ENCODE data around the gene ZNF568.

GRCh38 chr19:36973844-36974195, 57.7 kb downstream of the ZNF568 start:
- TF ChIP-seq, protein P1, sequence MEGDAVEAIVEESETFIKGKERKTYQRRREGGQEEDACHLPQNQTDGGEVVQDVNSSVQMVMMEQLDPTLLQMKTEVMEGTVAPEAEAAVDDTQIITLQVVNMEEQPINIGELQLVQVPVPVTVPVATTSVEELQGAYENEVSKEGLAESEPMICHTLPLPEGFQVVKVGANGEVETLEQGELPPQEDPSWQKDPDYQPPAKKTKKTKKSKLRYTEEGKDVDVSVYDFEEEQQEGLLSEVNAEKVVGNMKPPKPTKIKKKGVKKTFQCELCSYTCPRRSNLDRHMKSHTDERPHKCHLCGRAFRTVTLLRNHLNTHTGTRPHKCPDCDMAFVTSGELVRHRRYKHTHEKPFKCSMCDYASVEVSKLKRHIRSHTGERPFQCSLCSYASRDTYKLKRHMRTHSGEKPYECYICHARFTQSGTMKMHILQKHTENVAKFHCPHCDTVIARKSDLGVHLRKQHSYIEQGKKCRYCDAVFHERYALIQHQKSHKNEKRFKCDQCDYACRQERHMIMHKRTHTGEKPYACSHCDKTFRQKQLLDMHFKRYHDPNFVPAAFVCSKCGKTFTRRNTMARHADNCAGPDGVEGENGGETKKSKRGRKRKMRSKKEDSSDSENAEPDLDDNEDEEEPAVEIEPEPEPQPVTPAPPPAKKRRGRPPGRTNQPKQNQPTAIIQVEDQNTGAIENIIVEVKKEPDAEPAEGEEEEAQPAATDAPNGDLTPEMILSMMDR (IDR thresholded peaks at IDR 0.05) = no peak
- no peak for TF ChIP-seq POLR2A (IDR thresholded peaks at IDR 0.05)

All from heart left ventricle (tissue), 13 donors.